Hematopoietic multipotent progenitor cell (in vitro differentiated cells): ENCODE measurements around the gene MDM1. TPM values are rescaled to one million over a fixed set of nuclear protein-coding genes. Genes with fewer than 3 reads are reported as not detected.

Source experiments
- DNase-seq, 3 donors: peaks; one replicate each; pipeline ENCODE4 v3.0.0-alpha.2; 2011 to 2015; ENCODE audit warnings: low read depth in 2 of 3, low spot score in 2 of 3
- total RNA-seq: library from RNA; depleted of rRNA; stranded (reverse); fragments of >200 nt; gene quantifications from one replicate; pipeline ENCODE4 v1.2.3, GENCODE V29; 2012

The MDM1 gene
- total RNA-seq, 1 donor = 10.0 TPM

DNA sequence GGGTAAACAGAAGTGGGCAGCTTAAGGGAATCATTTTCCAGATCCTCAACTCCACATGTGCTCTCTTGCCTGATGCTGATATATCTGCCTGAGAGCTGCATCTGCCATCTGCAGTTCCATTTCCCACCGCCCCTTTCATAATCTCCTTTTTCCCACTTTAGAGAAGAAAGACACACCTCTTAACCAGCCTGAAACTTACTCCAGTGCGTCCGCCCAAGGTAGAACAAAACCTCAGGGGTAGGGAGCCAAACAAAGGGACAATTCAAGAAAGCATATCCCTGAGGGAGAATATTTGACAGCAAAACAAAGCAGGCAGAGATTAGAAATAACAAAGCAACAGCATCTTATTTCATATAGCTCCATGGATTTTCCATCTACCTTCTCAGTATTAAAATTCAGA, 4.3 kb downstream of the MDM1 start:
- no peak for DNase-seq

DNA sequence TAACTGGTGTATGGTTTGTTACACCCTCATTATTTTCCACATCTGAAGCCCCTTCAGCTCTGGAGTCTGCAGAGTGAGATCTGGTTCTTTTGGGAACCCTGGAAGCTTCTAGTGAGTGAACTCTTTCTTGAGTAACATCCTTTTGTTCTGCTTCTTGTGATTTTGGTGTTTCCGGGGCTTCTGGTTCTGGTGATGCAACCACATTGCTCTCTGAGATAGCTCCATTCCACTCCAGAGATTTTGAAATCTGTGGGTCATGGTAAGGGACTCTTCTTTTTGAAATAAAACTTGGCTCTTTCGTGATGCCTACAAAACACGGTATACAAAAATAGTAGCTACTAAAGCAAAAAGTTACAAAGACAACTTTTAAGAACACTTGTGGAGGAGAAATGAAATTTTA, 5.4 kb downstream of the MDM1 start:
- no peak for DNase-seq

DNA sequence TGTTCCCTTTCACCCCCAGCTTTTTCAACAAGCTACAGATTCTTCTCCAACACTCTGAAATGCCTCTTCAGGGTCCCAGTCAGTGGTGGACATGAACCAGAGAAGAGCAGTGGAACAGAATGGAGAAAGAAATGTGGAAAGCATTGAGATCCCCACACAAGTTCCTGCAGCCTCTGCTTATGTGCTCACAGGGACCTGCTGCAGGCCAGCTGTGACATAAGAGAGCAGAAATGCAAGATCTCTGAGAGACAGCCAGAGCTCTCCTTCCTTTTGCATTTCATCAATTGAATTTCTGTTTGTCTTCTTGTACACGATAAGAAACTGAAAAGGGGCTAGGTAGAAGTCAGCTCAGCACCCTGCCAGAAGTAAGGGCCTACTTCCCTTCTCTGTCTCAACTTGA, 6.2 kb downstream of the MDM1 start:
- DNase-seq = no peak

DNA sequence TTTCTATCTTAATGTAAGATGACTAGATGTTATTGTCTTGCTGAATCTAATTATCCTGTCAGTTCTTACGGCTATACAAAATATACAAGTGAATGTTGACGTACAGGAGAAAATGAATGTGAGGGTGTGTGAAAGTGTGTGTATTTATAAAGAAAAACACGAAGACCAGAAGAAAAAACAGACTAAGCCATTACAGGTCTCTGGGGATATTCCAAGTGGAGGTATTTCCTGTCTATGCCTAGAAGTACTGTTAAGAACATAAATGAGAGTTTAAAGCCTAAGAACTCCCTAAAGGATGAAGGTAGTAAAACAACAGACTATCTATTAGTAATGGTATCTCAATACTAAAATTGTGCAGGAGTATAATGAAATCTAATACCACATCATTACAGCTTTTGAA, 7.6 kb downstream of the MDM1 start:
- DNase-seq = no peak

DNA sequence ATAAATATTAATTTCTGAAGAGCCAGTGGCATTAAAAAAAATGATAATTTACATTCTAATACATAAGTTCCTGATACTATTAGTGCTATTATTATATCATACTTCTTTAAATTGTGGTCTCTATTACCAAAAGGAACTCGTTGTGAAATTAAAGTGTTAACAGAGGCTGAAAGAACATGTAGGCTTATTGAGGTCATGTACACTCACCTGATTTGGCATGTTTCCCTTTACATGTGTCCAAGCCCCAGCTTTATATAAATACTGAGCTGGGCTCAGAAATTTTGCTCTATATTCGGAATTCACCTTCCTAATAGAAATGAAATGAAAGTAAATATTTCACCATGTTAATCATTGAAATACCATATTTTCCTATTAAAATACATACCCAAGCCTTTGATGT, 11.0 kb downstream of the MDM1 start:
- no peak for DNase-seq

DNA sequence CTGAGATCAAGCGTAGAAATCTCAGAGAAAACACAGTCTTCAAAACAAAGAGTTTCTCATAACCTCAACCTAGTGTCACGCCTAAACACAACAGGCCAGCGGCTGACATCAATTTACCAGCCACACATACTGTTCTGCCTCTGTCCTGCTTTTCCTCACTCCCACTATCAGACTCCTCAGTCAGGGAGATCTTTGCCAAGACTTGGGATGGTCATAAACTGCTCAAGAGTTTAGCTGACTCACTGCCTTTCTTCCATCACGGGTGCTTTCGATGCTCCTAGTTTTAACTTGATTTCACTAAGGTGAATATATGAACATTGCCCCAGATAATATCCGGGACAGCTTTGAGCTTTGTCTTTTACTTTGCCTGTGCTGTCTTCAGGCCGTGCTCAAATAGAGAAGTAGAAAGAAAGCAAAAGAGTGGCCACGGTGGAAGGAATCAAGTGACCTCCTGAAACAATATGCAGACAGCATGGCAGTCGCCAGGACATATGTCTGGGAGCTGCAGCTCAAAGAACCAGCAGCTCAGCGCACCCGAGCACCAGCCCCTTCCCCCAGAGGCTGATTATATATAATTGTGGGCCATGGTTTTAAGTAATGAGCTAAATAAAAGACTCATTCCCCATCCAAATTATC, 12.1 kb downstream of the MDM1 start:
- DNase-seq = no peak

DNA sequence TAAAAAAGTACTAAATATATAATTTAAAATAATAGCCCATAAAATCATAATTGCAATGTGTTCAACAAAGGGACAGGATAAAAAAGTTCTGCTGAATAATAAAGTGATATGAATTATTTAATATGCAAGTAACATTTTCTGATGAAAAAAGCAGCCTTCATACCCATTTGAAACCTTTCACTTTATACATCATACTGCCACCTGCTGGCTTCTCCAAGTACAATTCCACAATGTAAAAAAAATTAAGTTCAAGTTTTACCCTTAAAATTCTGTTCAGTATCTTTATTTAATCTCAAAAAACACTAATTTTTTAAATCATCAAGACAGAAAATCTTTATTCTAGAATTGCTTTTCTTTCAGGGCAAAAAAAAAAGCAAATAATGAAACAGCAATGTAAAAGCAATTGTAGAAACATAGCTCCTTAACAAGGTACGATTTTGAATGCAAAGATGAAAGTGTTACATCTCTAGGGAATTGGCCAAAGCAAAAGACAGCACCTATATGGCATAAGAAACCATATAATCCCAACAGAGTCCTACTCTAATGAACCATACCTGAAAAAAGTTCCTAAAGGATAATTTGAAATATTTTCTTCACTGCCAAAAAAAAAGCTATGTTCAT, 15.0 kb downstream of the MDM1 start:
- peak in 2 of 3 donors; percentile 49 to 76 for DNase-seq

DNA sequence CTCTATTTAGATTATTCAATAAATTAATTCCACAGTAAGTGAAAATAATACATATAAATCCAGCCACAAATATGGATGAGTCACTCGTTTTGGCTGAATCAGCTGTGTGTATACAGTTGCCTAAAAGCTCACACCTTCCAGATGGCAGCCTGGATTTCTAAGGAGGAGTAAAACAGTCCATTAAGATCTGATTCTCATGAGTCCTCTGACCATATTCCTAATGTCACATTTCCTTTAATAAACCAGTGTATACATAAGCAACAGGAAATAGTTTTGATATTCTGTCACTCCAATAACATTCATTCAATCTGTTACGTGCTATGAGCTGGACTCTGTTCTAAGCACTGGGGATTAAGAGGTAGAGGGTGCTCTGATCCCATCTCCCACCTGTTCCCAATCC, 21.8 kb downstream of the MDM1 start:
- no peak for DNase-seq

DNA sequence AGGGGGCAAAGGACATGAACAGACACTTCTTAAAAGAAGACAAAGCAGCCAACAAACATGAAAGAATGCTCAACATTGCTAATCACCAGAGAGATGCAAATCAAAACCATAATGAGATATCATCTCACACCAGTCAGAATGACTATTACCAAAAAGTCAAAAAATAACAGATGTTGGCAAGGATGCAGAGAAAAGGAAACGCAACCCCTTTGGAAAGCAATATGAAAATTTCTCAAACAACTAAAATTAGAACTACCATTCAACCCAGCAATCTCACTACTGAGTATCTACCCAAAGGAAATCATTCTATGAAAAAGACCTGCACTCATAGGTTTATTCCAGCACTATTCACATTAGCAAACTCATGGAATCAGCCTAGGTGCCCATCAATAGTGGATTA, 25.6 kb downstream of the MDM1 start:
- no peak for DNase-seq

DNA sequence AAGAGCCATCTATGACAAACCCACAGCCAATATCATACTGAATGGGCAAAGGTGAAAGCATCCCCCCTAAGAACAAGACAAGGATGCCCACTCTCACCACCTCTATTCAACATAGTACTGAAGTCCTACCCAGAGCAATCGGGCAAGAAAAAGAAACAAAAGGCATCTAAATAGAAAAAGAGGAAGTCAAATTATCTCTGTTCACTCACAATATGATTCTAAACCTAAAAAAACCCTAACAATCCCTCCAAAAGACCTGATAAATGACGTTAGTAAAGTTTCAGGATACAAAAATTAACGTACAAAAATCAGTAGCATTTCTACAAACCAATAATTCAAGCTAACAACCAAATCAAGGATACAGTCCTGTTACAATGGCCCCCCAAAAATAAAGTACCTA, 26.9 kb downstream of the MDM1 start:
- DNase-seq = no peak

DNA sequence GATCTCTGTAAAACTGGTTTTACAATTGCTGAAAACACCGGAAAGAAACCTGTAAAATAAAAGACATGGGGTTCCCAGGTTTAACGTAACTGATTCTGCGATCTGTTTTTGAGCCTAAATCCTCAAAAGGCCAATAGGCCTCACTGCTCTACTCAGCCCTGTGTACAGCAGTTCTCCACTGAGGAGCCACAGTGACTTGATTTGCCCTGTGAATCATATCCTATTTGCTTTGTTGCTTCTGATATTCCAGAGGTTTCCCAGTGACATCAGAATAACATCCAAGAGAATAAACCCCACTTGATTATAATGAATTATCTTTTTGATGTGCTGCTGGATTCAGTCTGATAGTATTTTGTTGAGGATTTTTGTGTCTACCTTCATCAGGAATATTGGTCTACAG, 27.5 kb downstream of the MDM1 start:
- DNase-seq = no peak

DNA sequence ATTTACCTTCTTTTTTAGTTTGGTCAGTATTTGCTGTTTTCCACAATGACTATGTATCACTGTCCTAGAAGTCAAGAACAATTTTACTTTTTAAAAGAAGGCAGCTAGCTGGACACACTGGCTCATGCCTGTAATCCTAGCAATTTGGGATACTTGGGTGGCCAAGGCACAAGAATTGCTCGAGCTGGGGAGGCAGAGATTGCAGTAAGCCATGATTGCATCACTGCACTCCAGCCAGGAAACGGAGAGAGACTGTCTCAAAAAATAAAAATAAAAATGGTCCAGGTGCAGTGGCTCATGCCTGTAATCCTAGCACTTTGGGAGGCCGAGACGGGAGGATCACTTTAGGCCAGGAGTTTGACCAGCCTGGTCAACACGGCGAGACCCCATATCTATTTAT, 28.3 kb downstream of the MDM1 start:
- DNase-seq = no peak

DNA sequence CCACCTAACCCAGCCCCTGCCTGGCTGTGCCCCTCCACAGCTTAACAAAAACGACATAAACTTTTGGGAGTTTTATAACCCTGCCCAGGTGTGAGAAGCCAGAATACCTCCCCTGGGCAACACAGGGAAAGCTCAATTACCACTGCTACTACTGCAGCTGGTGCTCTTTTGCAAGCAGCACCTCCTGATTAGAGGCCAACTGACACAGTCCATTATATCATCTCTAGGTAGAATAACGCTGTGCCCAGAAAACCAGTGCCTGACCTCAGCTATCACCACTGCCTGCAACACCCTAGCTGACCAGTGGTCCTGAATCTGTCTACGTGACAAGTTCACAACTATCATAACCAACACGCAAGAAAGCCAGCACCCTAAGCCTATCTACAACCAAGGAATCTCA, 34.2 kb downstream of the MDM1 start:
- DNase-seq = no peak

DNA sequence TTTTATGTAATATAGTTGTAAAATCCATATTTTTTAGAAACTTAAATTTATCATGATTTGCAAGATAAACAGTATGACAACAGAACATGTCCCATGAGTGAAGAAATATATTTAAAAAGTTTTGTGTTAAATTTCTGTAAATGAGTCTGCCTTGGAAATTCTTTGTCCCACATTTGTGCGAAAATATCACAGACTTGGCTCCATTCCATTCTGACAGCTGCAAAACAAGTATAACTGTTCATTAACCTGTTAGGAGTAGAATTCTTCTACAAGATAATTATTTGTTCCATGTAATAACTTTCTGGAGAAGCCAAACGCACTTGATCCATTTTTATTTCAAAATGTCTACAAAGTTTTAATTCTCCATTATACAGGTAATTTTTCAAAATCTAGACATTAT, 37.9 kb downstream of the MDM1 start:
- DNase-seq = no peak

DNA sequence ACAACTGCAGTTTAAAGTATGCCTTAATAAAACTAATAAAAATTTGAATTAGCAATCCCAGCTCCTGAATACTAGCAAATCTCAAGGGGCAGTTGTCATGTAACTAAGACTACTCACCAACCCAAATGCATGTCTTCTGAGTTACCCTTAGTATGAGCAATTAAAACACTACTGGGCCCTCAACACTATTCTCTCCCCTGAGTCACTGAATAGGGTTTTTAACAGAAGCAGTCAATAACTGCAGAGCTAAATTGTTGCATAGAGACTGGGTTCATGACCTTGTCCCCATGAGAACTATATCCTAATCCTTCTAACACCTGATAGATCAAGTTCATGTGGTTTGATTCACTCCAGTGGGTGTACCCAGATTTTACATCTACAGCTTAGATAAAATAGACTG, 38.8 kb downstream of the MDM1 start:
- DNase-seq = no peak

DNA sequence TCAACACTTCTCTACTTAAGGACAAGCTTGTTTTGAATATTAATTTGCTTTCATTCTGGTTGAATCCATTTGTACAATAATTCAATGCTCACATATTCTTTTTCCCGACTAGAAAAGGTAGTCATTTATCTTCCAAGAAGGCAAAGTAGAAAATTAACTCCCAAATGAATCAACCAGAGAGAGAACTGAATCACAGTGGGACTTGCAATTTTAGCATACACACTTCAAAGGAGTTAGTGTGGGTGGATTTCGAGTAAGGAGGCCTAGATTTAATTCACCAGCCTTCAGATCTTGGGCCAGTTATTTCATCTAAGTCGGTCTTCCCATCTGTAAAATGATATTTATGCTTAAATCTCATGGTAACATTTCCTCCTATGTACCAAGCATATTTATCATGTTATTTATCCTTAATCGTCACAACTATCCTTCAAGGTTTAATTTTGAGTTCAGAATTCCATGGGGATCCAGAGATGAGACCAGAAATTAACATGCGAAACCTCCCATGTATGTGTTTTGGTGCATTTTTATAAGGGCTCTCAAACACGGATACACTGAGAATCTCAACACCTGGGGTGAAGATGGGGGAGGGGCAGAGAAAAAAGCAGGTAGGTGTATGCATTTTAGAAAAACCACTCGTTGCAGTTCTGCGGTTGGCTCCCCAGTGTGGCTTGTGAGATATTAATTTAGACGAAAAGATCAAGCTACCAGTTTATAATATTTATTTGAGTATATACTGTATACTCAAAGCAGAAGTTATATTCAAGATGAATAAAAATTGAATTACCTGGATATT, 39.8 kb downstream of the MDM1 start:
- DNase-seq = no peak

DNA sequence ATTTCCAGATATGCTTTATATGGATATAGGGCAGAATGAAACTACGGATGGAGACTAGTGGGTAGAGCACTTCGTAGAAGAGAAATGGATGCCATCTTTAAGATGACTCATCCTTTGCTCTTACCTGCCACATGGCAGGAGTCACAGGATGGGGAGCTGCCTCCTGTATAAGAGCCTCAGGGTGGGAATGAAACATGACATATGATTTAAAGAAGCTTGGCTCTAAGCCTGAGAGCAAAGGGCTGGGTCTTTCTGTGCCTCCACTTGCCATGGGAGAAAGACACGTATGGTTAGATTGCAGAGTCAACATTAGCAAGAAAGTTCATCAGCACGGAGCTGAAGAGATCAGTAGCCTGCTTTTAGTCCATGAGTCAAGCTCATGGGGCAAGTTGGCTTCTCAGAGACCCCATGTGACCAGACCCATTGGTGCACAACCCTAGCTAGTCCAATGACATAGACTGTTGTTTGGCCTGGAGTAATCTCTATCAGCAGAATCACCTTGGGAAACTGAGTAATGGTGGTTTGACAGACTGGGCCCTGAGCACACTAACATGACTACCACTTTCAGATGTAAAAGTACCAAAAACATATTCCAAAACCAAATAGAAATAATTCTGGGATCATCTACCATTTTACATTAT, 40.6 kb downstream of the MDM1 start:
- no peak for DNase-seq

DNA sequence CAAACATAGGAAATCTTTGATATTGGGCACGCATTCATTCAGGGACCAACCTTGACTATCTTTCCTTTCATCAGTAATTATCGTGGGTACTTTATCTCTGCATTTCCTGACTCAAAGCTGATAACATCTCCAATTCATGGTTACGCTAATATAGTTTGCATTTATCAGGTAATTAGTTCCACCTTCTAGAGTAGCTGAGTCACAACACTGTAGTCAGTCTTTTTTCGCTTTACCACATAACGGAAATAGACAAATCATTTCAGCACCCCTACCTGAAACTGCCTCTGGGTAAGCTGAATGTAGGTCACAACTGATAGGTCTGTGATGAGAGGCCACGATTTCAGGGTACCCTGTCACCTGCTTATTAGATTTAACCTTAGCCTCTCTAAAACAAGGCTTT, 42.0 kb downstream of the MDM1 start:
- DNase-seq = no peak

DNA sequence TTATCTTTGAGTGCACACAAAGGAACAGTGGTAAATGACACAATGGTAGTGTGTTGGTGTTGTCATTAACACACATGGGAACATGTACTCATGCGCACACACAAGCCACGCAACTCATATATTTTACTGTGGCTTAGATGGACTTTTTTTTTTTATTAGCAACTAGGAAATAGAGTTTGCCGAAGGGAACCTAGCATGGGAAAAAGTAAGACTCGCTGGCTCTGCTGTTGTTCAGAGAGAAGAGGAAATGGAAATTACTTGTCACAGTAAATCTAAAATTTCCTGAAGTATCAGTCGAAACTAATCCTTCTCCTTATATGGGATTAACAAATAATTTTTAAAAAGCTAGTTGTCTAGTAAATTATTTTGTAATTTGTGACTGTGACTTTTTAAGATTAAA, 45.1 kb downstream of the MDM1 start:
- DNase-seq = no peak

DNA sequence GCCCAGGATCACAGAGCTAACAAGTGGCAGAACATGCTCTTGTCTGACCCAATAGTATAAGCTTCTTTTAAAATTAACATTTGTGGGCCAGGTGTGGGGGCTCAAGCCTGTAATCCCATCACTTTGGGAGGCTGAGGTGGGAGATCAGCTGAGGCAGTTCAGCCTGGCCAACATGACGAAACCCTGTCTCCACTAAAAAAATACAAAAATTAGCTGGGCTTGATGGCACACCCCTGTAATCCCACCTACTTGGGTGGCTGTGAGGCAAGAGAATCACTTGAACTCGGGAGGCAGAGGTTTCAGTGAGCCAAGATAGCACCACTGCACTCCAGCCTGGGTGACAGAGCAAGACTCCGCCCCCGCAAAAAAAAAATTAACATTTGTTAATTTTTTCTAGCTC, 45.8 kb downstream of the MDM1 start:
- DNase-seq = no peak

DNA sequence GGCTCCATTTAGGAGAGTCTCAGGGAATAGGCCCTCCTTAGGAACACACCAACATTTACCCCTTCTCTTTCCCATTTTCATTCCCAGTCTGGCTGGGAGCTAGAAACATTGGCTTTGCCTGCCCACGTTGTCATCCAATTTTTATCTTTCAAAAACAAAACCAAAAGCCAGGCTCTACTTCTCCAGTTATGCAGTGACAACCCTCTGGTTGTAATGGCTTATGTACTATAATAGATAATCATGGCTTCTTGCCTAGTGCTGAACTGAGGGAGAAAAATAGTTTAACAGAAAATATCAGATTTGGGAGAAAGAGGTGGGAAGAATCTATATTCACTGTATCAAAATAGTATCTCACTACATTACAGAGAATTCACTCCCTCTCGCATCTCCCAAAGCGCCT, 46.6 kb downstream of the MDM1 start:
- DNase-seq = no peak
